GM12878 (cell line): ENCODE measurements around the gene ARL14EPL. TPM values are rescaled to one million over a fixed set of nuclear protein-coding genes. Genes with fewer than 3 reads are reported as not detected.

Experiments used
- ATAC-seq: fragments of 200-7000 bp; cut with Tn5 transposase; 3 replicates; pipeline ENCODE4 v1.9.1; 2020; ENCODE audit warnings: mild to moderate bottlenecking, moderate library complexity
- BruUV-seq: library from RNA; stranded (reverse); fragments of 400-500 nt; replicated peaks from 2 replicates; lab custom pipeline; 2021; lab: Mats Ljungman, UMichigan
- CTCF ChIA-PET: fragments of 300-600 bp; sonication (Branson Sonifier 250); formaldehyde crosslinking; extraction: SDS; loops from one replicate; lab custom pipeline; 2021; ENCODE audit warnings: inconsistent platforms; lab: Yijun Ruan, JAX
- POLR2A ChIA-PET: fragments of 350-600 bp; formaldehyde crosslinking; extraction: SDS; loops from one replicate; lab custom pipeline; 2021; ENCODE audit warnings: inconsistent platforms; lab: Charles Lee
- RAD21 ChIA-PET: fragments of 300-600 bp; sonication (Branson Sonifier 250); formaldehyde crosslinking; loops from one replicate; lab custom pipeline; 2023; ENCODE audit warnings: antibody characterized with exemption; ENCODE audit not compliant: unreplicated experiment; lab: Charles Lee
- SMC1A ChIA-PET: fragments of 300-600 bp; sonication (Branson Sonifier 250); formaldehyde crosslinking; loops from one replicate; lab custom pipeline; 2023; ENCODE audit not compliant: unreplicated experiment, uncharacterized antibody; lab: Charles Lee
- DNase-seq: peaks from one replicate; pipeline ENCODE4 v3.0.0-alpha.2; 2011; ENCODE audit warnings: low read depth, low spot score
- FAIRE-seq: peaks from 3 replicates; lab custom pipeline; 2011; peaks lifted over from hg19 to GRCh38; lab: Jason Lieb, UNC
- H2AFZ ChIP-seq: 2 replicates; pipeline ENCODE4 v1.6.0; 2011; ENCODE audit warnings: low read depth, low read length, control low read depth; ENCODE audit not compliant: control insufficient read depth
- H3K27ac ChIP-seq: 2 replicates; pipeline ENCODE4 v1.5.1; 2011; ENCODE audit warnings: control low read depth; ENCODE audit not compliant: control insufficient read depth, insufficient read depth
- H3K27me3 ChIP-seq, 2 experiments: replicated peaks in 1 of 2; 2 replicates each; pipeline versions ENCODE4 v1.6.0 to v1.6.1; 2011; ENCODE audit warnings: low read length in 1 of 2; ENCODE audit not compliant: control insufficient read depth in 2 of 2, insufficient read depth in 2 of 2
- H3K36me3 ChIP-seq, 2 experiments: 2 replicates each; pipeline ENCODE4 v1.5.1; 2011; ENCODE audit warnings: low read length in 1 of 2; ENCODE audit not compliant: control insufficient read depth in 2 of 2, insufficient read depth in 2 of 2
- H3K4me1 ChIP-seq: 2 replicates; pipeline ENCODE4 v1.6.1; 2011; ENCODE audit warnings: mild to moderate bottlenecking, low read length, moderate library complexity, mixed read lengths; ENCODE audit not compliant: control insufficient read depth, insufficient read depth
- H3K4me2 ChIP-seq: 2 replicates; pipeline ENCODE4 v1.6.0; 2011; ENCODE audit warnings: control low read depth; ENCODE audit not compliant: control insufficient read depth, insufficient read depth
- H3K4me3 ChIP-seq: fragments of 200-600 bp; sonication (generic); 2 replicates; pipeline ENCODE4 v1.5.1; 2016
- H3K79me2 ChIP-seq: 2 replicates; pipeline ENCODE4 v1.6.0; 2011; ENCODE audit warnings: low read length; ENCODE audit not compliant: control insufficient read depth, insufficient read depth
- H3K9ac ChIP-seq: 2 replicates; pipeline ENCODE4 v1.8.0; 2011; ENCODE audit warnings: low read length, control low read depth, mixed read lengths; ENCODE audit not compliant: control insufficient read depth, insufficient read depth
- H3K9me3 ChIP-seq: replicated peaks from 3 replicates; pipeline ENCODE4 v1.5.1; 2011; ENCODE audit warnings: mild to moderate bottlenecking, low read length; ENCODE audit not compliant: control insufficient read depth, insufficient read depth
- H4K20me1 ChIP-seq: 2 replicates; pipeline ENCODE4 v1.6.0; 2011; ENCODE audit not compliant: control insufficient read depth, insufficient read depth
- BACH1 ChIP-seq: fragments of 450-650 bp; IDR thresholded peaks from 2 replicates; pipeline ENCODE4 v1.6.1; 2017; ENCODE audit warnings: mild to moderate bottlenecking, borderline replicate concordance
- CBFB ChIP-seq: IDR thresholded peaks from 2 replicates; pipeline ENCODE4 v1.6.1; 2016; ENCODE audit warnings: antibody characterized with exemption, low read depth
- E2F4 ChIP-seq: IDR thresholded peaks from 2 replicates; pipeline ENCODE4 v1.6.1; 2012; ENCODE audit warnings: low read depth, low read length, improper control_type of control experiment
- HCFC1 ChIP-seq: fragments of 150-350 bp; IDR thresholded peaks from 2 replicates; pipeline ENCODE4 v1.6.1; 2014; ENCODE audit warnings: low read length
- JUNB ChIP-seq: IDR thresholded peaks from 2 replicates; pipeline ENCODE4 v1.6.1; 2016; ENCODE audit warnings: antibody characterized with exemption, mild to moderate bottlenecking
- MXI1 ChIP-seq: fragments of 150-350 bp; IDR thresholded peaks from 2 replicates; pipeline ENCODE4 v1.6.1; 2011; ENCODE audit warnings: low read depth, mild to moderate bottlenecking, inconsistent platforms, low read length, improper control_type of control experiment
- SIX5 ChIP-seq: IDR thresholded peaks from 2 replicates; pipeline ENCODE4 v1.6.1; 2011; ENCODE audit warnings: mild to moderate bottlenecking, low read depth, low read length, moderate library complexity; ENCODE audit not compliant: severe bottlenecking
- SREBF2 ChIP-seq: IDR thresholded peaks from 2 replicates; pipeline ENCODE4 v1.6.1; 2012; ENCODE audit warnings: mild to moderate bottlenecking, low read length
- TCF3 ChIP-seq: IDR thresholded peaks from 2 replicates; pipeline ENCODE4 v1.6.1; 2012; ENCODE audit warnings: low read depth, mild to moderate bottlenecking, low read length, borderline replicate concordance; ENCODE audit not compliant: insufficient read depth
- YBX1 ChIP-seq: fragments of 450-650 bp; IDR thresholded peaks from 2 replicates; pipeline ENCODE4 v1.6.1; 2016; ENCODE audit warnings: antibody characterized with exemption
- ZNF274 ChIP-seq: IDR thresholded peaks from one replicate; pipeline ENCODE4 v1.8.0; 2011; ENCODE audit not compliant: insufficient read length, insufficient read depth
- in situ Hi-C: fragments of 300-500 bp; cut with MboI; formaldehyde crosslinking; loops from 9 replicates; pipeline ENCODE4 v1.14.3; 2018; ENCODE audit warnings: mixed read lengths
- intact Hi-C: fragments of 100-400 bp; cut with micrococcal nuclease; formaldehyde crosslinking; loops from one replicate; pipeline ENCODE4 v1.14.2; 2022; ENCODE audit not compliant: unreplicated experiment
- polyA plus RNA-seq, 11 experiments: library from polyadenylated mRNA; depleted of rRNA in 4 of 11; unstranded in 6 of 11; stranded (reverse) in 5 of 11; fragments of >200 nt; fragmentation: Nextera tagmentation in 4 of 11; fragmentation: Illumina TruSeq in 1 of 11; extraction: Ambion mirVana in 4 of 11; extraction: Trizol in 1 of 11; gene quantifications; 1 replicate in 1 of 11; 2 replicates in 10 of 11; pipeline versions ENCODE4 v1.2.1 to v1.2.3, GENCODE V29; 2011 to 2016; ENCODE audit warnings: inconsistent platforms in 2 of 11, missing spikeins in 2 of 11, low read depth in 1 of 11
- total RNA-seq, 4 experiments: library from RNA; depleted of rRNA in 3 of 4; stranded (reverse); fragments of >200 nt in 3 of 4; fragmentation: Illumina TruSeq in 1 of 4; extraction: Trizol in 1 of 4; gene quantifications; 2 replicates each; pipeline versions ENCODE4 v1.2.1 to v1.2.3, GENCODE V29; 2013 to 2021
- TF ChIP-seq, protein P1 (sequence below): fragments of 450-650 bp; IDR thresholded peaks from 2 replicates; pipeline ENCODE4 v1.6.1; 2017; ENCODE audit warnings: low read depth, mild to moderate bottlenecking, moderate library complexity
- TF ChIP-seq, protein P2 (sequence below), 3 experiments: IDR thresholded peaks in 2 of 3; conservative IDR thresholded peaks in 1 of 3; 2 replicates each; pipeline ENCODE4 v1.5.1; 2011; ENCODE audit warnings: low read depth in 3 of 3, low read length in 3 of 3, mild to moderate bottlenecking in 3 of 3, control low read depth in 2 of 3, moderate library complexity in 2 of 3, inconsistent platforms in 1 of 3, mixed read lengths in 1 of 3; ENCODE audit not compliant: control insufficient read depth in 2 of 3, insufficient read depth in 1 of 3; ENCODE audit errors: extremely low read depth in 1 of 3

The ARL14EPL gene
- total and polyA plus RNA-seq, 10 of the 15 experiments (the other 5 are each of a cell fraction or from before 2014, with no cell fraction given), result 0.08 TPM; not detected in 9

DNA sequence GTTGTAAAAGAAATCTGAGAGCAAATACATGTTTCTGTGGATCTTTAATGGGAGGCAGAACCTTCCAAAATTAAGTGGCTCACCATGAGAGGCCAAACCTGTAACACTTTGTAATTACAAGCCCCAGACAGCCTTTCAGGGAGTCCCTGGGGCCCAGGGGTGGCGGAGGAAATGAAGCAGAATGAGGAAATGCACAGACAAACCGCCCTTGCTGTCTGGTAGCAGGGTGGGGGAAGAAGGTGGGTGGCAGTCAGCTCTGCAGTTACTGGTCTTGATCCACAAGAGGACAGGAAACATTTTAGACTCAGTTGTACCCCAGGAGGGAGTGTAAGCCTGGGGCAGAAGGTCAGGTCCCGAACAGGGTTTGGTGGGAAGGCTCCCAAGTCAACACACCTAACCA lies 6.5 kb downstream of the ARL14EPL start (continued):
- TF ChIP-seq SIX5 (no peak), CBFB (no peak), E2F4 (no peak), ZNF274 (no peak), BACH1 (no peak)
- TF ChIP-seq, all 136 proteins: peak for 8

DNA sequence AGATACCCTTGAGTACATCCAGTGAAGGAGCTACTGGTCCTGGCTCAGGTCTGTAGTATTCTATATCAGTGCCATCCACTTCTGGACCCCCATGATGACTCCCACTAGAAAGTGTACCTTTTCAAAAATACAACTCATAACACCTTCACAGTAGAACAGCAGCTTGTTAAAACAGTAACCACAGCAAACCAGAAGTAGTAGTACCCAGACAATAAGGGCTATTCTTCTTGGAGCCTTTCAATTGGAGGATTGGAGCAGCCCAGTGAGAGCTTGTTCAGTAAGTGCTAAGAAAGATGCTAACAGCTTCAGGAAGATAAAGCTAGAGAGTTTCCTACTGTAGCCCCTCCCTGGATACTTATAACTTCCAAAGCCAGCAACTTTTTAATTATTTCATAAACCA lies 10.1 kb downstream of the ARL14EPL start:
- no peak overlapping the region for H2AFZ ChIP-seq
- no peaks in the 10 kb centered on the region for H3K36me3 ChIP-seq
- no peak for DNase-seq
- H3K79me2 ChIP-seq, result no peaks in the 10 kb centered on the region
- no peaks in the 10 kb centered on the region for H3K9me3 ChIP-seq
- ChIA-PET SMC1A (interaction anchor here (0.9 to 3.3 kb wide), 3 partner anchors 10 to 26 kb away, joined by 3 to 12 read pairs (median 4); partner anchors contain the start of gene ARL14EPL), CTCF (interaction anchor here (0.7 to 3.5 kb wide), 2 partner anchors 407 to 455 kb away, joined by 3 to 10 read pairs; no protein-coding TSS in a partner anchor), POLR2A (interaction anchor here (1.1 kb wide), 1 partner anchor 440 kb away, joined by 7 read pairs; no protein-coding TSS in a partner anchor), RAD21 (no interaction called here)
- H3K4me1 ChIP-seq, result no peaks in the 10 kb centered on the region
- ATAC-seq, result no peak; the same call in 2 of the 3 replicates
- intact Hi-C loops, result no loop called here
- H3K4me2 ChIP-seq, result no peak overlapping the region
- in situ Hi-C loops, result no loop called here
- no peak overlapping the region for H3K9ac ChIP-seq
- FAIRE-seq, result no peak
- no peaks in the 10 kb centered on the region; a peak in 1 of 4 replicates for H3K27me3 ChIP-seq
- no peaks in the 10 kb centered on the region for H4K20me1 ChIP-seq
- H3K27ac ChIP-seq, result no peak overlapping the region
- no TSS peak for BruUV-seq
- H3K4me3 ChIP-seq, result no peak overlapping the region
- no peak for TF ChIP-seq HCFC1
- no peak for TF ChIP-seq TCF3
- no peak for TF ChIP-seq MXI1
- no peak for TF ChIP-seq JUNB
- TF ChIP-seq, protein P1, sequence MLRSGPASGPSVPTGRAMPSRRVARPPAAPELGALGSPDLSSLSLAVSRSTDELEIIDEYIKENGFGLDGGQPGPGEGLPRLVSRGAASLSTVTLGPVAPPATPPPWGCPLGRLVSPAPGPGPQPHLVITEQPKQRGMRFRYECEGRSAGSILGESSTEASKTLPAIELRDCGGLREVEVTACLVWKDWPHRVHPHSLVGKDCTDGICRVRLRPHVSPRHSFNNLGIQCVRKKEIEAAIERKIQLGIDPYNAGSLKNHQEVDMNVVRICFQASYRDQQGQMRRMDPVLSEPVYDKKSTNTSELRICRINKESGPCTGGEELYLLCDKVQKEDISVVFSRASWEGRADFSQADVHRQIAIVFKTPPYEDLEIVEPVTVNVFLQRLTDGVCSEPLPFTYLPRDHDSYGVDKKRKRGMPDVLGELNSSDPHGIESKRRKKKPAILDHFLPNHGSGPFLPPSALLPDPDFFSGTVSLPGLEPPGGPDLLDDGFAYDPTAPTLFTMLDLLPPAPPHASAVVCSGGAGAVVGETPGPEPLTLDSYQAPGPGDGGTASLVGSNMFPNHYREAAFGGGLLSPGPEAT, result no peak
- TF ChIP-seq YBX1, result no peak
- TF ChIP-seq SREBF2, result no peak
- TF ChIP-seq, protein P2, sequence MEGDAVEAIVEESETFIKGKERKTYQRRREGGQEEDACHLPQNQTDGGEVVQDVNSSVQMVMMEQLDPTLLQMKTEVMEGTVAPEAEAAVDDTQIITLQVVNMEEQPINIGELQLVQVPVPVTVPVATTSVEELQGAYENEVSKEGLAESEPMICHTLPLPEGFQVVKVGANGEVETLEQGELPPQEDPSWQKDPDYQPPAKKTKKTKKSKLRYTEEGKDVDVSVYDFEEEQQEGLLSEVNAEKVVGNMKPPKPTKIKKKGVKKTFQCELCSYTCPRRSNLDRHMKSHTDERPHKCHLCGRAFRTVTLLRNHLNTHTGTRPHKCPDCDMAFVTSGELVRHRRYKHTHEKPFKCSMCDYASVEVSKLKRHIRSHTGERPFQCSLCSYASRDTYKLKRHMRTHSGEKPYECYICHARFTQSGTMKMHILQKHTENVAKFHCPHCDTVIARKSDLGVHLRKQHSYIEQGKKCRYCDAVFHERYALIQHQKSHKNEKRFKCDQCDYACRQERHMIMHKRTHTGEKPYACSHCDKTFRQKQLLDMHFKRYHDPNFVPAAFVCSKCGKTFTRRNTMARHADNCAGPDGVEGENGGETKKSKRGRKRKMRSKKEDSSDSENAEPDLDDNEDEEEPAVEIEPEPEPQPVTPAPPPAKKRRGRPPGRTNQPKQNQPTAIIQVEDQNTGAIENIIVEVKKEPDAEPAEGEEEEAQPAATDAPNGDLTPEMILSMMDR (IDR thresholded peaks at IDR 0.05 in 2 of 3, conservative IDR thresholded peaks at IDR 0.05 in 1 of 3; ENCODE audit: control insufficient read depth in 2 of 3, extremely low read depth in 1 of 3, insufficient read depth in 1 of 3, low read depth in 3 of 3, low read length in 3 of 3), result no peak
- TF ChIP-seq, all 136 proteins: peak for 0
